ENCODE measurements around the gene SLAMF9. TPM values are rescaled to one million over a fixed set of nuclear protein-coding genes. Genes with fewer than 3 reads are reported as not detected.

Gene SLAMF9
- total RNA-seq, 1 experiment from 2014 or later: not detected

DNA sequence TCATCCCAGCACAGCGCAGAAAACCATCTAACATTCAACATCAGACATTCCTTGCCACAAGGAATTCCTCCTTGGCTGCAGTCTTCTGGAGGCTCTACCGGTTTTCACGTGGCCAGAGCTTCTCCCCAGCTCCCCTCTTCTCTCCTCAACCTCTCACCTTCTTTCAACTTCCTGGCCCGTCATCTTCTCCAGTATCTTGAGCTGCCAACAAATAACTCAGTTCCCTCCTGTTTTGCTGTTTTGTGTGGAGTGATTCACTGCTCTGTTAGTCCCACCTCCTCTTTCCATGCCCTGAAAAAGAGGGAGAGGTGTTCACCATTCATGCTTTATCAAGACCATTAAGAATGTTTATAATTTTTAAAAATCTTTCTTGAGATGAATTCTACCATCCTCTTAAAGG lies 45.2 kb upstream of the SLAMF9 start:
- no peaks in the 10 kb centered on the region for H3K4me1 Mint-ChIP-seq
- Histone ChIP-seq H3K27ac (ENCODE audit: insufficient read length, low read depth, low read length) (no peak overlapping the region), H3K18ac (ENCODE audit: insufficient read length, low read depth, low read length) (no peak overlapping the region), H3K23ac (ENCODE audit: insufficient read length, low read depth, low read length) (no peak overlapping the region), H2AK5ac (ENCODE audit: insufficient read length, low read length) (no peak overlapping the region), H3K4me1 (ENCODE audit: insufficient read depth, low read length) (no peaks in the 10 kb centered on the region), H2BK120ac (ENCODE audit: low read depth, low read length, poor library complexity, severe bottlenecking) (no peak overlapping the region), H3K4me2 (ENCODE audit: insufficient read depth, insufficient read length, low read length) (no peak overlapping the region), H3K27me3 (ENCODE audit: insufficient read depth, low read length) (no peaks in the 10 kb centered on the region), H3K9ac (ENCODE audit: extremely low read depth, insufficient read length, low read length) (no peak overlapping the region), H3K79me2 (ENCODE audit: insufficient read depth, low read length) (no peaks in the 10 kb centered on the region), H4K5ac (ENCODE audit: insufficient read length, low read depth, low read length) (no peak overlapping the region), H3K14ac (ENCODE audit: insufficient read depth, low read length) (no peak overlapping the region), H4K20me1 (ENCODE audit: control insufficient read depth, insufficient read depth, insufficient read length) (no peaks in the 10 kb centered on the region), H2BK12ac (ENCODE audit: insufficient read length, low read depth, low read length) (no peak overlapping the region), H2BK20ac (ENCODE audit: low read depth, low read length, poor library complexity, severe bottlenecking) (no peak overlapping the region), H3K23me2 (ENCODE audit: insufficient read length, low read depth, low read length, poor library complexity, severe bottlenecking) (no peaks in the 10 kb centered on the region), H4K8ac (replicated peaks; ENCODE audit: insufficient read length, low read depth, low read length) (no peak overlapping the region), H3T11ph (ENCODE audit: low read length) (no peak overlapping the region), H3K9me3 (ENCODE audit: control insufficient read depth, low read depth, low read length) (no peaks in the 10 kb centered on the region), H3K56ac (ENCODE audit: insufficient read length, low read depth, low read length) (no peak overlapping the region), H3K4ac (ENCODE audit: low read depth, low read length) (no peak overlapping the region), H4K91ac (ENCODE audit: insufficient read length, low read depth, low read length) (no peak overlapping the region), H3K79me1 (ENCODE audit: insufficient read depth, low read depth, low read length, poor library complexity, severe bottlenecking) (no peaks in the 10 kb centered on the region), H2BK5ac (ENCODE audit: insufficient read length, low read length) (no peak overlapping the region), H2AFZ (ENCODE audit: low read length) (no peak overlapping the region), H2BK15ac (ENCODE audit: low read depth, low read length) (no peak overlapping the region)
- TF ChIP-seq CTCF (conservative IDR thresholded peaks at IDR 0.05): no peak
- H3K36me3 Mint-ChIP-seq (ENCODE audit: insufficient read depth in 1 of 3, low read depth in 3 of 3): no peaks in the 10 kb centered on the region
- H3K4me3 Mint-ChIP-seq: no peak overlapping the region
- DNase-seq: no peak
- no peaks in the 10 kb centered on the region for H3K9me3 Mint-ChIP-seq
- H3K27me3 Mint-ChIP-seq (ENCODE audit: low read depth): peaks cover 9% of the 10 kb centered on the region
- H3K27ac Mint-ChIP-seq: no peak overlapping the region
- whole genome bisulfite sequencing (ENCODE audit: extremely low coverage, insufficient read length, low lambda C conversion rate): no CpG with 5 or more reads among the region's 4 CpGs

All from H9 (cell line).